SK-N-SH treated with all-trans-retinoic acid at 6 μM for 48 hours (cell line): Measurements from ENCODE around the gene SPESP1.

Experiments
- SNAI2 ChIP-seq: fragments of 250-450 bp; sonication (Bioruptor Pico); IDR thresholded peaks from 2 replicates; pipeline ENCODE4 v1.5.0; 2020; ENCODE audit warnings: mild to moderate bottlenecking, moderate library complexity
- ZC3H10 ChIP-seq: fragments of 250-450 bp; sonication (Bioruptor Pico); IDR thresholded peaks from 2 replicates; pipeline ENCODE4 v1.5.1; 2021; ENCODE audit warnings: mild to moderate bottlenecking, moderate library complexity

DNA sequence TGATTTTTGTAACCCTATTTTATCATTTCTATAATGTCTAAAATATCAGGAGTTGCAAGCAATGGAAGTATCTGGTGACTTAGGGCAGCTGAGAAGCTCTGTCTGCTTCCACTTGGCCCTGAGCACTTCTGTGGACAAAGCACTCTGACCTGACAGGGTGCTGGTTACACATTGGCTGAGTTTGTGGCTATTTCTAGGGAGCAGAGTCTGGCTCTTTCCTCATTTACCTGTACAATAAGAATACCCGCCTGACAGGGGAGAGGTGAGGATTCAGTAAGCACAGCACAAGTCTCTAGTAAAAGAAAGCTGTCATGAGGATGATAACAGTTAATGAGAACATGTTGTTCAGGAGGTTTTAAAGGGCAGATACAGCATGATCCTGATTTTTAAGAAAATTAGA lies 33.3 kb upstream of the SPESP1 start:
- no peak for TF ChIP-seq ZC3H10 (CRISPR knock-in tag)
- TF ChIP-seq SNAI2 (CRISPR knock-in tag) = no peak
